ENCODE measurements around the gene NTN4.

Gene NTN4

GRCh38 chr12:95611676-95612309 lies 178.8 kb downstream of the NTN4 start:
- no peaks in the 10 kb centered on the region for H3K9me3 ChIP-seq (ENCODE audit: control insufficient read depth, insufficient read depth, low read length)
- H3K9me2 ChIP-seq (replicated peaks; ENCODE audit: control insufficient read depth, low read length), result no peaks in the 10 kb centered on the region
- H3K4me2 ChIP-seq (ENCODE audit: low read length), result no peak overlapping the region
- TF ChIP-seq CTCF (IDR thresholded peaks at IDR 0.05; ENCODE audit: low read depth, low read length, poor library complexity, severe bottlenecking) (no peak), EZH2phosphoT487 (IDR thresholded peaks at IDR 0.05; ENCODE audit: borderline replicate concordance, low read length) (no peak)
- H3K4me3 ChIP-seq (ENCODE audit: low read length), result no peak overlapping the region
- no peaks in the 10 kb centered on the region for H3K79me2 ChIP-seq (ENCODE audit: control insufficient read depth, low read length)
- no peak overlapping the region for H3K27ac ChIP-seq (ENCODE audit: low read depth, low read length)
- no peaks in the 10 kb centered on the region for H4K20me1 ChIP-seq (ENCODE audit: control insufficient read depth, insufficient read depth, low read depth, low read length)
- peaks cover 6% of the 10 kb centered on the region; the same call in 1 of the 2 replicates for H3K27me3 ChIP-seq (ENCODE audit: control insufficient read depth, low read length)
- no peaks in the 10 kb centered on the region for H3K4me1 ChIP-seq (ENCODE audit: control insufficient read depth, low read length)
- no peaks in the 10 kb centered on the region for H3K36me3 ChIP-seq (ENCODE audit: control insufficient read depth, low read length)
- no peaks in the 10 kb centered on the region for H3F3A ChIP-seq (ENCODE audit: control insufficient read depth, insufficient read depth)

GRCh38 chr12:95608252-95609033 lies 182.1 kb downstream of the NTN4 start:
- Histone ChIP-seq H3K27ac (ENCODE audit: low read depth, low read length) (no peak overlapping the region), H3K4me2 (ENCODE audit: low read length) (no peak overlapping the region), H4K20me1 (ENCODE audit: control insufficient read depth, insufficient read depth, low read depth, low read length) (no peaks in the 10 kb centered on the region)

More at GRCh38 chr12:95608252-95609033, 182.1 kb downstream of the NTN4 start:
- Histone ChIP-seq H3K9me3 (ENCODE audit: control insufficient read depth, insufficient read depth, low read length) (no peaks in the 10 kb centered on the region), H3K4me1 (ENCODE audit: control insufficient read depth, low read length) (no peaks in the 10 kb centered on the region), H3K79me2 (ENCODE audit: control insufficient read depth, low read length) (no peaks in the 10 kb centered on the region), H3K27me3 (ENCODE audit: control insufficient read depth, low read length) (peaks cover 17% of the 10 kb centered on the region; the same call in 1 of the 2 replicates), H3K36me3 (ENCODE audit: control insufficient read depth, low read length) (no peaks in the 10 kb centered on the region), H3K9me2 (replicated peaks; ENCODE audit: control insufficient read depth, low read length) (no peaks in the 10 kb centered on the region), H3F3A (ENCODE audit: control insufficient read depth, insufficient read depth) (no peaks in the 10 kb centered on the region), H3K4me3 (ENCODE audit: low read length) (no peak overlapping the region)
- TF ChIP-seq CTCF (IDR thresholded peaks at IDR 0.05; ENCODE audit: low read depth, low read length, poor library complexity, severe bottlenecking) (no peak), EZH2phosphoT487 (IDR thresholded peaks at IDR 0.05; ENCODE audit: borderline replicate concordance, low read length) (no peak)

Measured in DOHH2 (cell line).